Smooth muscle cell (in vitro differentiated cells): ENCODE data around the gene AHCYL2. TPM values are rescaled to one million over a fixed set of nuclear protein-coding genes. Genes with fewer than 3 reads are reported as not detected.

Experiments
- DNase-seq: peaks from one replicate; lab custom pipeline; 2025; ENCODE audit not compliant: unreplicated experiment; lab: John Stamatoyannopoulos, UW
- H2AFZ ChIP-seq: fragments of 200-600 bp; sonication (generic); 2 replicates; pipeline ENCODE4 v1.6.0; 2016; ENCODE audit warnings: antibody characterized with exemption, low read depth, mild to moderate bottlenecking
- H3F3A ChIP-seq: fragments of 200-600 bp; sonication (generic); 2 replicates; pipeline ENCODE4 v1.6.0; 2017; ENCODE audit warnings: antibody characterized with exemption, low read depth
- H3K27ac ChIP-seq: fragments of 200-600 bp; sonication (generic); 2 replicates; pipeline ENCODE4 v1.5.1; 2016; ENCODE audit warnings: low read depth, mild to moderate bottlenecking
- H3K27me3 ChIP-seq: fragments of 200-600 bp; sonication (generic); 2 replicates; pipeline ENCODE4 v1.6.1; 2016; ENCODE audit warnings: low read depth, mild to moderate bottlenecking
- H3K36me3 ChIP-seq: fragments of 200-600 bp; sonication (generic); 2 replicates; pipeline ENCODE4 v1.5.1; 2016; ENCODE audit warnings: low read depth
- H3K4me1 ChIP-seq: fragments of 200-600 bp; sonication (generic); 2 replicates; pipeline ENCODE4 v1.5.1; 2016; ENCODE audit warnings: low read depth
- H3K4me2 ChIP-seq: fragments of 200-600 bp; sonication (generic); 2 replicates; pipeline ENCODE4 v1.6.0; 2016; ENCODE audit warnings: mild to moderate bottlenecking
- H3K4me3 ChIP-seq: fragments of 200-600 bp; sonication (generic); 2 replicates; pipeline ENCODE4 v1.5.1; 2016; ENCODE audit warnings: mild to moderate bottlenecking
- H3K79me2 ChIP-seq: fragments of 200-600 bp; sonication (generic); 2 replicates; pipeline ENCODE4 v1.6.0; 2016; ENCODE audit warnings: low read depth, mild to moderate bottlenecking
- H3K9ac ChIP-seq: fragments of 200-600 bp; sonication (generic); 2 replicates; pipeline ENCODE4 v1.6.0; 2016; ENCODE audit warnings: low read depth
- H3K9me3 ChIP-seq: fragments of 200-600 bp; sonication (generic); replicated peaks from 2 replicates; pipeline ENCODE4 v1.5.1; 2016; ENCODE audit warnings: low read depth
- H4K20me1 ChIP-seq: fragments of 200-600 bp; sonication (generic); 2 replicates; pipeline ENCODE4 v1.6.0; 2016; ENCODE audit warnings: low read depth
- CTCF ChIP-seq: fragments of 200-600 bp; sonication (generic); IDR thresholded peaks from 2 replicates; pipeline ENCODE4 v1.5.1; 2017; ENCODE audit warnings: borderline replicate concordance, mild to moderate bottlenecking, antibody characterized with exemption; ENCODE audit not compliant: insufficient read depth, poor library complexity, severe bottlenecking
- WGBS: methylation state at CpG from one replicate; pipeline ENCODE4 v1.1.7; 2016; ENCODE audit warnings: low lambda C conversion rate; 5-methylcytosine and 5-hydroxymethylcytosine counted together
- polyA plus RNA-seq: library from polyadenylated mRNA; unstranded; fragments of >200 nt; fragmentation: Nextera tagmentation; extraction: Ambion mirVana; gene quantifications from 2 replicates; pipeline ENCODE4 v1.2.1, GENCODE V29; 2016
- total RNA-seq: library from RNA; depleted of rRNA; stranded (reverse); fragments of >200 nt; gene quantifications from 2 replicates; pipeline ENCODE4 v1.2.3, GENCODE V29; 2014

Gene AHCYL2
- total and polyA plus RNA-seq, 2 experiments from 2014 or later = 6.3 to 7.3 TPM

GRCh38 chr7:129228633-129229032 lies 3.8 kb downstream of the AHCYL2 start:
- TF ChIP-seq CTCF = no peak
- Histone ChIP-seq H3K36me3 (no peaks in the 10 kb centered on the region), H2AFZ (no peak overlapping the region), H3K27me3 (no peaks in the 10 kb centered on the region), H3K79me2 (no peaks in the 10 kb centered on the region), H3F3A (no peaks in the 10 kb centered on the region), H3K27ac (no peak overlapping the region), H3K4me2 (no peak overlapping the region), H3K4me3 (no peak overlapping the region), H3K9me3 (no peaks in the 10 kb centered on the region), H3K4me1 (peaks cover 18% of the 10 kb centered on the region), H4K20me1 (peaks cover 7% of the 10 kb centered on the region), H3K9ac (no peak overlapping the region)
- no peak for DNase-seq
- WGBS = 91% methylated on average over 2 of the region's 2 CpGs

- 91% methylated on average over 5 of the region's 5 CpGs for WGBS
Measured at GRCh38 chr7:129231666-129232065, 6.8 kb downstream of the AHCYL2 start.

GRCh38 chr7:129238546-129238945 lies 13.7 kb downstream of the AHCYL2 start:
- no peak overlapping the region for H3K9ac ChIP-seq
- no peaks in the 10 kb centered on the region for H4K20me1 ChIP-seq
- no peak for TF ChIP-seq CTCF
- H3K79me2 ChIP-seq = no peaks in the 10 kb centered on the region
- H3K27me3 ChIP-seq = no peaks in the 10 kb centered on the region
- no peak for DNase-seq
- no peaks in the 10 kb centered on the region for H3K4me1 ChIP-seq
- no peak overlapping the region for H2AFZ ChIP-seq
- H3K9me3 ChIP-seq = no peaks in the 10 kb centered on the region
- H3K4me3 ChIP-seq = no peak overlapping the region
- 98% methylated on average over 8 of the region's 8 CpGs for WGBS
- H3K36me3 ChIP-seq = no peaks in the 10 kb centered on the region
- no peaks in the 10 kb centered on the region for H3F3A ChIP-seq
- H3K27ac ChIP-seq = no peak overlapping the region
- H3K4me2 ChIP-seq = no peak overlapping the region

More at GRCh38 chr7:129231666-129232065, 6.8 kb downstream of the AHCYL2 start:
- Histone ChIP-seq H3F3A (no peaks in the 10 kb centered on the region), H3K4me1 (peaks cover 4% of the 10 kb centered on the region), H4K20me1 (peaks cover 7% of the 10 kb centered on the region), H3K27ac (no peak overlapping the region), H3K27me3 (no peaks in the 10 kb centered on the region), H3K9me3 (no peaks in the 10 kb centered on the region), H3K4me3 (no peak overlapping the region), H3K79me2 (no peaks in the 10 kb centered on the region), H3K4me2 (no peak overlapping the region), H3K9ac (no peak overlapping the region), H3K36me3 (no peaks in the 10 kb centered on the region), H2AFZ (no peak overlapping the region)
- TF ChIP-seq CTCF = no peak
- no peak for DNase-seq

- H3K9ac ChIP-seq = no peak overlapping the region
- no peaks in the 10 kb centered on the region for H3K4me1 ChIP-seq
- no peaks in the 10 kb centered on the region for H3F3A ChIP-seq
- H4K20me1 ChIP-seq = no peaks in the 10 kb centered on the region
- no peak for DNase-seq
- no peaks in the 10 kb centered on the region for H3K27me3 ChIP-seq
- H2AFZ ChIP-seq = no peak overlapping the region
- no peak overlapping the region for H3K27ac ChIP-seq
- no peaks in the 10 kb centered on the region for H3K79me2 ChIP-seq
- H3K9me3 ChIP-seq = no peaks in the 10 kb centered on the region
- H3K4me2 ChIP-seq = no peak overlapping the region
- 96% methylated on average over 10 of the region's 10 CpGs for WGBS
- TF ChIP-seq CTCF = no peak
- no peak overlapping the region for H3K4me3 ChIP-seq
- no peaks in the 10 kb centered on the region for H3K36me3 ChIP-seq
Measured at GRCh38 chr7:129240119-129240820, 15.4 kb downstream of the AHCYL2 start.
